H9 (cell line): ENCODE measurements around the gene MUC5B. TPM values are rescaled to one million over a fixed set of nuclear protein-coding genes. Genes with fewer than 3 reads are reported as not detected.

Experiments used
- DNase-seq: peaks from one replicate; pipeline ENCODE4 v3.0.0-alpha.2; 2017
- H2AFZ ChIP-seq: one replicate; pipeline ENCODE4 v1.6.1; 2013; ENCODE audit warnings: mild to moderate bottlenecking, low read length, control low read depth, moderate library complexity
- H2AK5ac ChIP-seq: 2 replicates; pipeline ENCODE4 v1.6.1; 2013; ENCODE audit warnings: low read length, control low read depth, mixed read lengths; ENCODE audit not compliant: insufficient read length
- H2BK120ac ChIP-seq: one replicate; pipeline ENCODE4 v1.6.1; 2013; ENCODE audit warnings: low read depth, mild to moderate bottlenecking, low read length, control low read depth, inconsistent platforms; ENCODE audit not compliant: poor library complexity, severe bottlenecking
- H2BK12ac ChIP-seq: 2 replicates; pipeline ENCODE4 v1.6.1; 2013; ENCODE audit warnings: low read length, control low read depth, mixed read lengths, low read depth; ENCODE audit not compliant: insufficient read length
- H2BK15ac ChIP-seq: 2 replicates; pipeline ENCODE4 v1.6.1; 2013; ENCODE audit warnings: low read depth, low read length, control low read depth
- H2BK20ac ChIP-seq: one replicate; pipeline ENCODE4 v1.6.1; 2013; ENCODE audit warnings: low read depth, mild to moderate bottlenecking, low read length, control low read depth, inconsistent platforms; ENCODE audit not compliant: poor library complexity, severe bottlenecking
- H2BK5ac ChIP-seq: 2 replicates; pipeline ENCODE4 v1.6.1; 2013; ENCODE audit warnings: low read length, control low read depth, mixed read lengths; ENCODE audit not compliant: insufficient read length
- H3K14ac ChIP-seq: 2 replicates; pipeline ENCODE4 v1.6.1; 2013; ENCODE audit warnings: low read length, control low read depth; ENCODE audit not compliant: insufficient read depth
- H3K18ac ChIP-seq: 2 replicates; pipeline ENCODE4 v1.6.1; 2013; ENCODE audit warnings: low read depth, mild to moderate bottlenecking, mixed read lengths, low read length, control low read depth; ENCODE audit not compliant: insufficient read length
- H3K23ac ChIP-seq: 2 replicates; pipeline ENCODE4 v1.6.1; 2013; ENCODE audit warnings: low read length, control low read depth, mixed read lengths, low read depth; ENCODE audit not compliant: insufficient read length
- H3K23me2 ChIP-seq: 2 replicates; pipeline ENCODE4 v1.6.1; 2013; ENCODE audit warnings: low read depth, mild to moderate bottlenecking, mixed read lengths, low read length, control low read depth; ENCODE audit not compliant: insufficient read length, poor library complexity, severe bottlenecking
- H3K27ac ChIP-seq: 2 replicates; pipeline ENCODE4 v1.5.1; 2013; ENCODE audit warnings: low read length, control low read depth, mixed read lengths, low read depth; ENCODE audit not compliant: insufficient read length
- H3K27me3 ChIP-seq: 2 replicates; pipeline ENCODE4 v1.6.1; 2013; ENCODE audit warnings: low read length, control low read depth, inconsistent platforms; ENCODE audit not compliant: insufficient read depth
- H3K4ac ChIP-seq: 2 replicates; pipeline ENCODE4 v1.6.1; 2013; ENCODE audit warnings: low read depth, mild to moderate bottlenecking, control low read depth, inconsistent platforms, low read length, moderate library complexity
- H3K4me1 ChIP-seq: 2 replicates; pipeline ENCODE4 v1.6.1; 2013; ENCODE audit warnings: low read length, control low read depth, inconsistent platforms; ENCODE audit not compliant: insufficient read depth
- H3K4me2 ChIP-seq: 2 replicates; pipeline ENCODE4 v1.6.1; 2013; ENCODE audit warnings: low read length, control low read depth, mixed read lengths; ENCODE audit not compliant: insufficient read length, insufficient read depth
- H3K56ac ChIP-seq: 2 replicates; pipeline ENCODE4 v1.6.1; 2013; ENCODE audit warnings: low read depth, mild to moderate bottlenecking, mixed read lengths, low read length, control low read depth; ENCODE audit not compliant: insufficient read length
- H3K79me1 ChIP-seq: 2 replicates; pipeline ENCODE4 v1.6.1; 2013; ENCODE audit warnings: low read depth, mild to moderate bottlenecking, moderate library complexity, low read length, control low read depth, inconsistent platforms; ENCODE audit not compliant: insufficient read depth, poor library complexity, severe bottlenecking
- H3K79me2 ChIP-seq: 2 replicates; pipeline ENCODE4 v1.6.1; 2013; ENCODE audit warnings: low read length, control low read depth, inconsistent platforms; ENCODE audit not compliant: insufficient read depth
- H3K9ac ChIP-seq: 2 replicates; pipeline ENCODE4 v1.6.1; 2013; ENCODE audit warnings: low read length, control low read depth, mixed read lengths; ENCODE audit not compliant: insufficient read length; ENCODE audit errors: extremely low read depth
- H3K9me3 ChIP-seq: one replicate; pipeline ENCODE4 v1.6.1; 2013; ENCODE audit warnings: low read depth, low read length, inconsistent platforms; ENCODE audit not compliant: control insufficient read depth
- H3T11ph ChIP-seq: one replicate; pipeline ENCODE4 v1.6.1; 2013; ENCODE audit warnings: mild to moderate bottlenecking, low read length, control low read depth, inconsistent platforms
- H4K20me1 ChIP-seq: one replicate; pipeline ENCODE4 v1.6.1; 2013; ENCODE audit not compliant: control insufficient read depth, insufficient read length, insufficient read depth
- H4K5ac ChIP-seq: 2 replicates; pipeline ENCODE4 v1.6.1; 2013; ENCODE audit warnings: low read depth, mild to moderate bottlenecking, mixed read lengths, low read length, control low read depth; ENCODE audit not compliant: insufficient read length
- H4K8ac ChIP-seq: replicated peaks from 2 replicates; pipeline ENCODE4 v1.6.1; 2013; ENCODE audit warnings: low read length, control low read depth, mixed read lengths, low read depth; ENCODE audit not compliant: insufficient read length
- H4K91ac ChIP-seq: 2 replicates; pipeline ENCODE4 v1.6.1; 2013; ENCODE audit warnings: low read depth, mild to moderate bottlenecking, moderate library complexity, mixed read lengths, low read length, control low read depth; ENCODE audit not compliant: insufficient read length
- H3K27ac Mint-ChIP-seq, 3 experiments: 2 replicates in 2 of 3; 3 replicates in 1 of 3; pipeline ENCODE4 v1.8.0; 2020 to 2021; ENCODE audit warnings: mixed read lengths in 3 of 3, mild to moderate bottlenecking in 1 of 3, moderate library complexity in 1 of 3
- H3K27me3 Mint-ChIP-seq: 2 replicates; pipeline ENCODE4 v1.8.0; 2021; ENCODE audit warnings: low read depth, mild to moderate bottlenecking, moderate library complexity, mixed read lengths
- H3K36me3 Mint-ChIP-seq, 3 experiments: 2 replicates in 2 of 3; 3 replicates in 1 of 3; pipeline ENCODE4 v1.8.0; 2020 to 2021; ENCODE audit warnings: low read depth in 3 of 3, mixed read lengths in 3 of 3; ENCODE audit not compliant: insufficient read depth in 1 of 3
- H3K4me1 Mint-ChIP-seq, 2 experiments: 2 replicates each; pipeline ENCODE4 v1.8.0; 2020; ENCODE audit warnings: mixed read lengths in 2 of 2
- H3K4me3 Mint-ChIP-seq, 2 experiments: 2 replicates in 1 of 2; 3 replicates in 1 of 2; pipeline ENCODE4 v1.8.0; 2020 to 2021; ENCODE audit warnings: mild to moderate bottlenecking in 2 of 2, mixed read lengths in 2 of 2, moderate library complexity in 1 of 2
- H3K9me3 Mint-ChIP-seq, 2 experiments: 2 replicates in 1 of 2; 3 replicates in 1 of 2; pipeline ENCODE4 v1.8.0; 2020; ENCODE audit warnings: mild to moderate bottlenecking in 2 of 2, mixed read lengths in 2 of 2, moderate library complexity in 1 of 2
- WGBS: extraction: QIAGEN DNeasy Blood & Tissue Kit; methylation state at CpG from one replicate; pipeline ENCODE4 v1.1.7; 2013; ENCODE audit warnings: missing lambda C conversion rate, low lambda C conversion rate, mixed read lengths; ENCODE audit not compliant: insufficient read length; ENCODE audit errors: extremely low coverage; 5-methylcytosine and 5-hydroxymethylcytosine counted together
- total RNA-seq: library from RNA; stranded (reverse); gene quantifications from 2 replicates; pipeline ENCODE4 v1.2.1, GENCODE V29; 2021
- TF ChIP-seq, protein P1 (sequence below): fragments of 200-600 bp; sonication (generic); conservative IDR thresholded peaks from 3 replicates; pipeline ENCODE4 v1.8.0; 2021; ENCODE audit warnings: antibody characterized with exemption, mild to moderate bottlenecking

The MUC5B gene
- total RNA-seq, 1 experiment from 2014 or later = not detected

DNA sequence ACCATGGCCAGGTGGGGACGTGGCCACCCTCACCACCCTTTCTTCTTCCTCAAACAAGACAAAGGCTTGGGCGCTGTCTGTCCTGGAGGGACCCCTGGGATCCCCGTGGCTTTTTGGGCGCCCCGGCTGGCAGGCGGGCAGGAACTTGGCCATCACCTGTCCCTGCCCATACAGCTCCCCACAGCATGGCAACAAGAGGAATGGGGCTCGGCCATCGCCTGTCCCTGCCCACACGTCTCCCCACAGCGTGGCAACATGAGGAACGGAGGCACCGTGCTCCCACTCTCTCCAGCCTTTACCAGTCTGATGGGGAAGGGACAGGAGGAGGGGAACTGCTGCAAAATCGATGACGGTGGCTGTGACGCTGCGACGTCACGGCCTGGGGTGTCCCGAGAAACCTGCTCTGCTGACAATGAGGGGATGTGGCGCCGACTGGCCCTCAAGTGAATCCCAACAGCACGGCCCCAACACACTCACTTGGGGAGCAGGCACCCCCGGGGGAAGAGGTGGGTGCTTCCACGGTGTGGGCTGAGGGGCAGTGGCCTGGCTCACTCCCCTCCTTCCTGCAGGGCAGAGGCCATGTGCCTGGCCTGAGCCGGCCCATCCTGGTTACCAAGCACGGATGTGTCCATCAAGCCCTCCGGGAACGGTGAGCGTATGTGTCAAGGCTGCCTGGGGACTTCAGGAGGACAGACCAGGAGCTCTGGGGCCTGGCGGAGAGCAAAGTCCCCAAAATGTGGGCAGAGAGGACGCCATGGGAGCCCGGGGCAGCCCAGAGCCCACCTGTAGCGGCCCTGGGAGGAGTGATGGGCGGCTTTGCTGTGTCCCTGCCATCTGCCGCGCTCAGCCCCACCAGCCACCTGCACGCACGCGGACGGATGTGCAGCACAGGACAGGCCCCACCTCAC, 56.2 kb downstream of the MUC5B start:
- H3K18ac ChIP-seq = no peak overlapping the region
- no peak overlapping the region for H2BK12ac ChIP-seq
- Mint-ChIP-seq H3K4me1 (peaks cover 5% of the 10 kb centered on the region in 2 experiments; a peak in 3 of 4 replicates), H3K27me3 (no peaks in the 10 kb centered on the region), H3K4me3 (no peak overlapping the region), H3K36me3 (peaks cover 3 to 33% (median 27%) of the 10 kb centered on the region in 3 experiments; a peak in 6 of 7 replicates), H3K27ac (peak overlapping the region; percentile 49 to 84 (median 76); a peak in 6 of 7 replicates), H3K9me3 (no peaks in the 10 kb centered on the region)
- H3K4me1 ChIP-seq = no peaks in the 10 kb centered on the region
- H4K20me1 ChIP-seq = no peaks in the 10 kb centered on the region
- H2BK5ac ChIP-seq = no peak overlapping the region
- no peak overlapping the region for H3T11ph ChIP-seq
- no peaks in the 10 kb centered on the region for H3K9me3 ChIP-seq
- no peak overlapping the region for H2AK5ac ChIP-seq
- WGBS = no CpG with 5 or more reads among the region's 40 CpGs
- DNase-seq = no peak
- H3K56ac ChIP-seq = no peak overlapping the region
- H2BK15ac ChIP-seq = no peak overlapping the region
- H3K79me1 ChIP-seq = no peaks in the 10 kb centered on the region
- H4K8ac ChIP-seq = no peak overlapping the region
- H3K14ac ChIP-seq = no peak overlapping the region
- no peak overlapping the region for H3K27ac ChIP-seq
- no peak overlapping the region for H3K9ac ChIP-seq
- H3K23ac ChIP-seq = no peak overlapping the region
- no peak overlapping the region for H4K91ac ChIP-seq
- no peak overlapping the region for H3K4ac ChIP-seq
- no peaks in the 10 kb centered on the region for H3K79me2 ChIP-seq
- TF ChIP-seq, protein P1, sequence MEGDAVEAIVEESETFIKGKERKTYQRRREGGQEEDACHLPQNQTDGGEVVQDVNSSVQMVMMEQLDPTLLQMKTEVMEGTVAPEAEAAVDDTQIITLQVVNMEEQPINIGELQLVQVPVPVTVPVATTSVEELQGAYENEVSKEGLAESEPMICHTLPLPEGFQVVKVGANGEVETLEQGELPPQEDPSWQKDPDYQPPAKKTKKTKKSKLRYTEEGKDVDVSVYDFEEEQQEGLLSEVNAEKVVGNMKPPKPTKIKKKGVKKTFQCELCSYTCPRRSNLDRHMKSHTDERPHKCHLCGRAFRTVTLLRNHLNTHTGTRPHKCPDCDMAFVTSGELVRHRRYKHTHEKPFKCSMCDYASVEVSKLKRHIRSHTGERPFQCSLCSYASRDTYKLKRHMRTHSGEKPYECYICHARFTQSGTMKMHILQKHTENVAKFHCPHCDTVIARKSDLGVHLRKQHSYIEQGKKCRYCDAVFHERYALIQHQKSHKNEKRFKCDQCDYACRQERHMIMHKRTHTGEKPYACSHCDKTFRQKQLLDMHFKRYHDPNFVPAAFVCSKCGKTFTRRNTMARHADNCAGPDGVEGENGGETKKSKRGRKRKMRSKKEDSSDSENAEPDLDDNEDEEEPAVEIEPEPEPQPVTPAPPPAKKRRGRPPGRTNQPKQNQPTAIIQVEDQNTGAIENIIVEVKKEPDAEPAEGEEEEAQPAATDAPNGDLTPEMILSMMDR = no peak
- no peaks in the 10 kb centered on the region for H3K23me2 ChIP-seq
- no peak overlapping the region for H2BK120ac ChIP-seq
- H2BK20ac ChIP-seq = no peak overlapping the region
- H3K27me3 ChIP-seq = no peaks in the 10 kb centered on the region
- H2AFZ ChIP-seq = no peak overlapping the region
- no peak overlapping the region for H3K4me2 ChIP-seq
- H4K5ac ChIP-seq = no peak overlapping the region
